ENCODE data around the gene AP1G2. TPM values are rescaled to one million over a fixed set of nuclear protein-coding genes. Genes with fewer than 3 reads are reported as not detected.
A peak's percentile ranks its signal among the peaks of the same experiment; 100 is the strongest.

Gene AP1G2
- polyA plus RNA-seq, 2 of the 4 experiments (the other 2 are of a cell fraction) = 80.6 to 83.7 TPM

GRCh38 chr14:23579311-23579630 lies 11.7 kb upstream of the AP1G2 start (continued):
- TF ChIP-seq USF2 (IDR thresholded peaks at IDR 0.05) = no peak

GRCh38 chr14:23578560-23579310 lies 11.1 kb upstream of the AP1G2 start, which contains the start of gene JPH4:
TSS of gene JPH4 (minus strand) at chr14:23578790. CDS start at chr14:23577453, 1,337 bp downstream.
- ChIA-PET POLR2A (no interaction called here), CTCF (interaction anchor here (0.9 to 1.8 kb wide), 4 partner anchors 9 to 20 kb away, joined by 3 to 4 read pairs (median 4); no protein-coding TSS in a partner anchor)
- no peak for FAIRE-seq
- no peak within 1 kb of the TSS for H3K4me3 ChIP-seq
- TF ChIP-seq HOXA7 (CRISPR knock-in tag; IDR thresholded peaks at IDR 0.05) = no peak
- TF ChIP-seq ESRRA (IDR thresholded peaks at IDR 0.05; ENCODE audit: borderline replicate concordance, low read length) = no peak
- no peak for TF ChIP-seq POLR2AphosphoS2 (conservative IDR thresholded peaks at IDR 0.05; ENCODE audit: low read length)
- TF ChIP-seq E2F6 (IDR thresholded peaks at IDR 0.05; ENCODE audit: borderline replicate concordance, low read depth) = no peak
- no peak for TF ChIP-seq ZC3H11A (IDR thresholded peaks at IDR 0.05)
- TF ChIP-seq SREBF2 (IDR thresholded peaks at IDR 0.05) = no peak
- no peak for TF ChIP-seq FOSB (CRISPR knock-in tag; IDR thresholded peaks at IDR 0.05)
- TF ChIP-seq EHMT2 (IDR thresholded peaks at IDR 0.05; ENCODE audit: low read depth) = no peak
- no peak for TF ChIP-seq CHD2 (IDR thresholded peaks at IDR 0.05; ENCODE audit: low read length, partially characterized antibody)
- no peak for TF ChIP-seq NR3C1 (IDR thresholded peaks at IDR 0.05)
- no peak for TF ChIP-seq RCOR1 (IDR thresholded peaks at IDR 0.05; ENCODE audit: low read depth, low read length)
- no peak for TF ChIP-seq EHF (CRISPR knock-in tag; IDR thresholded peaks at IDR 0.05)
- no peak for TF ChIP-seq ATOH8 (CRISPR knock-in tag; IDR thresholded peaks at IDR 0.05; ENCODE audit: low read depth)
- no peak for TF ChIP-seq TFCP2L1 (CRISPR knock-in tag; IDR thresholded peaks at IDR 0.05)
- no peak for TF ChIP-seq ZSCAN20 (CRISPR knock-in tag; IDR thresholded peaks at IDR 0.05)
- TF ChIP-seq NPAS2 (CRISPR knock-in tag; IDR thresholded peaks at IDR 0.05; ENCODE audit: borderline replicate concordance) = no peak
- TF ChIP-seq FOXS1 (CRISPR knock-in tag; IDR thresholded peaks at IDR 0.05) = no peak
- no peak for TF ChIP-seq ELK1 (IDR thresholded peaks at IDR 0.05; ENCODE audit: low read depth, low read length)
- H3K4me1 ChIP-seq = no peaks in the 10 kb centered on the region
- no peak for DNase-seq (ENCODE audit: low read depth in 1 of 2, low spot score in 1 of 2)
- H3K4me2 ChIP-seq = peak within 1 kb of the TSS; percentile 29; the same call in 1 of the 3 replicates
- no peak within 1 kb of the TSS; a peak in 1 of 6 replicates for H3K27ac ChIP-seq
- no peaks in the 10 kb centered on the region for H3K9me3 ChIP-seq
- 48% methylated on average over 14 of the region's 18 CpGs for WGBS (ENCODE audit: missing lambda C conversion rate)
- peak in 1 of 2 experiments; percentile 39; a peak in 3 of 6 replicates for ATAC-seq

GRCh38 chr14:23577710-23578392 lies 10.3 kb upstream of the AP1G2 start:
- POLR2A ChIA-PET = no interaction called here
- Histone ChIP-seq H3K9me3 (no peaks in the 10 kb centered on the region), H3K4me1 (no peaks in the 10 kb centered on the region), H3K4me3 (no peak overlapping the region), H3K27ac (no peak overlapping the region), H3K4me2 (peak overlapping the region; percentile 29; the same call in 2 of the 3 replicates)
- no peak for ATAC-seq
- DNase-seq (ENCODE audit: low read depth in 1 of 2, low spot score in 1 of 2) = no peak
- WGBS (ENCODE audit: missing lambda C conversion rate) = 13% methylated on average over 9 of the region's 24 CpGs
- FAIRE-seq = no peak
- TF ChIP-seq ELK1 (IDR thresholded peaks at IDR 0.05; ENCODE audit: low read depth, low read length) (no peak), NPAS2 (CRISPR knock-in tag; IDR thresholded peaks at IDR 0.05; ENCODE audit: borderline replicate concordance) (no peak), HOXB13 (CRISPR knock-in tag; IDR thresholded peaks at IDR 0.05; ENCODE audit: low read depth) (no peak), PHF8 (IDR thresholded peaks at IDR 0.05; ENCODE audit: borderline replicate concordance, low read depth) (no peak), HEYL (CRISPR knock-in tag; IDR thresholded peaks at IDR 0.05) (no peak)
- CTCF ChIA-PET = interaction anchor here (0.7 to 1.8 kb wide), 5 partner anchors 9 to 82 kb away, joined by 3 to 6 read pairs (median 4); no protein-coding TSS in a partner anchor

Data from A549 (cell line).